ENCODE measurements around the gene SPRR2F. TPM values are rescaled to one million over a fixed set of nuclear protein-coding genes. Genes with fewer than 3 reads are reported as not detected.
A peak's percentile ranks its signal among the peaks of the same experiment; 100 is the strongest.
"Not testable (repeated sequence)": the region's sequence is repeated elsewhere in the genome, so short reads cannot be mapped to it uniquely, and the experiment has no call there.

The SPRR2F gene
- total RNA-seq, 1 experiment from 2014 or later, result not detected

- Mint-ChIP-seq H3K27ac (ENCODE audit: low read depth, unreplicated experiment) (peak overlapping the region; percentile 9), H3K4me3 (ENCODE audit: unreplicated experiment) (no peak overlapping the region), H3K9me3 (ENCODE audit: unreplicated experiment) (peaks cover 15% of the 10 kb centered on the region), H3K27me3 (ENCODE audit: insufficient read depth, unreplicated experiment) (no peaks in the 10 kb centered on the region), H3K36me3 (ENCODE audit: insufficient read depth, unreplicated experiment) (no peaks in the 10 kb centered on the region), H3K4me1 (ENCODE audit: insufficient read depth, unreplicated experiment) (peaks cover 12% of the 10 kb centered on the region)
- no peak for DNase-seq (ENCODE audit: unreplicated experiment)
- TF ChIP-seq CTCF (IDR thresholded peaks at IDR 0.05; ENCODE audit: unreplicated experiment), result no peak
- POLR2A ChIA-PET, result no interaction called here
- CTCF ChIA-PET, result no interaction called here
- intact Hi-C loops (cut with micrococcal nuclease), result no loop called here
- no TSS peak for BruUV-seq (replicated peaks)
Observed at GRCh38 chr1:153120945-153121344, 7.6 kb upstream of the SPRR2F start.

- H3K4me3 Mint-ChIP-seq (ENCODE audit: unreplicated experiment), result no peak overlapping the region
- ChIA-PET POLR2A (no interaction called here), CTCF (no interaction called here)
- H3K4me1 Mint-ChIP-seq (ENCODE audit: insufficient read depth, unreplicated experiment), result peaks cover 12% of the 10 kb centered on the region
- no peak for TF ChIP-seq CTCF (IDR thresholded peaks at IDR 0.05; ENCODE audit: unreplicated experiment)
- no peaks in the 10 kb centered on the region for H3K27me3 Mint-ChIP-seq (ENCODE audit: insufficient read depth, unreplicated experiment)
- no peak overlapping the region for H3K27ac Mint-ChIP-seq (ENCODE audit: low read depth, unreplicated experiment)
- BruUV-seq (replicated peaks), result no TSS peak
- intact Hi-C loops (cut with micrococcal nuclease), result no loop called here
- no peak for DNase-seq (ENCODE audit: unreplicated experiment)
- H3K36me3 Mint-ChIP-seq (ENCODE audit: insufficient read depth, unreplicated experiment), result no peaks in the 10 kb centered on the region
- peaks cover 1% of the 10 kb centered on the region for H3K9me3 Mint-ChIP-seq (ENCODE audit: unreplicated experiment)
Observed at GRCh38 chr1:153119491-153119971, 6.2 kb upstream of the SPRR2F start.

GRCh38 chr1:153115264-153115663 is 1.9 kb upstream of the SPRR2F start:
- DNase-seq (ENCODE audit: unreplicated experiment); H3K9me3 Mint-ChIP-seq (ENCODE audit: unreplicated experiment); H3K27ac Mint-ChIP-seq (ENCODE audit: low read depth, unreplicated experiment); H3K36me3 Mint-ChIP-seq (ENCODE audit: insufficient read depth, unreplicated experiment); H3K4me3 Mint-ChIP-seq (ENCODE audit: unreplicated experiment); POLR2A ChIA-PET; H3K27me3 Mint-ChIP-seq (ENCODE audit: insufficient read depth, unreplicated experiment); BruUV-seq (replicated peaks); intact Hi-C loops (cut with micrococcal nuclease); H3K4me1 Mint-ChIP-seq (ENCODE audit: insufficient read depth, unreplicated experiment): not testable (repeated sequence)
- CTCF ChIA-PET, result interaction anchor here (1.2 kb wide), 1 partner anchor 101 kb away, joined by 3 read pairs; no protein-coding TSS in a partner anchor

- intact Hi-C loops (cut with micrococcal nuclease); H3K27ac Mint-ChIP-seq (ENCODE audit: low read depth, unreplicated experiment); H3K4me3 Mint-ChIP-seq (ENCODE audit: unreplicated experiment); H3K4me1 Mint-ChIP-seq (ENCODE audit: insufficient read depth, unreplicated experiment); H3K36me3 Mint-ChIP-seq (ENCODE audit: insufficient read depth, unreplicated experiment); BruUV-seq (replicated peaks); H3K9me3 Mint-ChIP-seq (ENCODE audit: unreplicated experiment); DNase-seq (ENCODE audit: unreplicated experiment); H3K27me3 Mint-ChIP-seq (ENCODE audit: insufficient read depth, unreplicated experiment): not testable (repeated sequence)
- CTCF ChIA-PET, result interaction anchor here (0.8 kb wide), 1 partner anchor 243 kb away, joined by 3 read pairs; no protein-coding TSS in a partner anchor
- POLR2A ChIA-PET, result interaction anchor here (0.6 to 1.2 kb wide), 2 partner anchors 9 to 10 kb away, joined by 3 to 7 read pairs; no protein-coding TSS in a partner anchor
Observed at GRCh38 chr1:153112454-153112853, 862 bp downstream of the SPRR2F start.

- CTCF ChIA-PET, result no interaction called here
- no peak for TF ChIP-seq CTCF (IDR thresholded peaks at IDR 0.05; ENCODE audit: unreplicated experiment)
- TSS peak; percentile 89 for BruUV-seq (replicated peaks)
- Mint-ChIP-seq H3K9me3 (ENCODE audit: unreplicated experiment) (peaks cover 12% of the 10 kb centered on the region), H3K4me3 (ENCODE audit: unreplicated experiment) (no peak overlapping the region), H3K4me1 (ENCODE audit: insufficient read depth, unreplicated experiment) (peaks cover 33% of the 10 kb centered on the region), H3K27me3 (ENCODE audit: insufficient read depth, unreplicated experiment) (no peaks in the 10 kb centered on the region), H3K27ac (ENCODE audit: low read depth, unreplicated experiment) (peak overlapping the region; percentile 82), H3K36me3 (ENCODE audit: insufficient read depth, unreplicated experiment) (no peaks in the 10 kb centered on the region)
- DNase-seq (ENCODE audit: unreplicated experiment), result peak; percentile 97
- intact Hi-C loops (cut with micrococcal nuclease), result loop anchor here (1.0 to 2.0 kb wide), 2 partner anchors 59 to 91 kb away; partner anchors contain the start of gene SPRR2D
- POLR2A ChIA-PET, result interaction anchor here (0.5 to 2.4 kb wide), 9 partner anchors 16 to 351 kb away, joined by 3 to 14 read pairs (median 4); no protein-coding TSS in a partner anchor
Observed at GRCh38 chr1:153100245-153100644, 13.1 kb downstream of the SPRR2F start.

Data from MCF 10A (cell line).